Ureter (tissue), 1 donor: ENCODE measurements around the gene ARIH1. TPM values are rescaled to one million over a fixed set of nuclear protein-coding genes. Genes with fewer than 3 reads are reported as not detected.

Experiments
- DNase-seq: peaks from one replicate; pipeline ENCODE4 v3.0.0-alpha.2; 2020; ENCODE audit warnings: low spot score
- total RNA-seq: library from RNA; stranded (reverse); gene quantifications from one replicate; pipeline ENCODE4 v1.2.4, GENCODE V29; 2023
- donor health status: DM: yes; HTN: yes; CAD: no.

ARIH1 gene
- total RNA-seq, 1 donor from 2014 or later, result 163 TPM

DNA sequence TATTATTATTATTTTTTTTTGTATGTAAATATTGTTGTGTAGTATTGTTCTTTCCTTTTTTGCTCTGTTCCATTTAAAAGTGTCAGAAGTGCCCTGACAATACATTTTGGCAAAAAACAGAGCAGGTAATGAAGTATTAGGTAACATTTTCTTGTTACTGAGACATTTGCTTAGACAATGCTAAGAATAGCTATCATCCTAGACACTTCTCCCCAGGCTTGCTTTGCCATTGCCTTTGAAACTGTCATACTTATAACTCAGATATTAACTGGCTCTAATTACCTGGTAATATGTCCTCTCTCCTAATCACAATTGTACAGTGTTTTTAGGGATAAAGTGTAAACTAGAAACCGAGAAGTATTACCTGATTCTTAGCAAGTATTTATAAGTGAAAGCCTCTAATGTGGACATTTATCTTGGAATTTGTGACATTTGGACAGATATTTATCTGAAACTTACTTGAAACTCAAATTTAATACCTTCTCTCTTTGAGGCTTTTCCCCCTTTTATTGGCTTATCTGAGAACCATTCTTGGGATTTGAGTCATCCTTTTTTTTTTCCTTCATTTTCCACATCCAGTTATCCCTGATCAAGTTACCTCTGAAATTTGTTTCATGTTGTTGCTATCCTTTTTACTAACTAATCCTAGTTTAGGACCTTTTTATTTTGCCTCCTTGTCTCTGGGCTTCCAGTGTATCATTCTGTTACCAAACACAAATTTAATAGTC, 13.1 kb downstream of the ARIH1 start:
- no peak for DNase-seq

DNA sequence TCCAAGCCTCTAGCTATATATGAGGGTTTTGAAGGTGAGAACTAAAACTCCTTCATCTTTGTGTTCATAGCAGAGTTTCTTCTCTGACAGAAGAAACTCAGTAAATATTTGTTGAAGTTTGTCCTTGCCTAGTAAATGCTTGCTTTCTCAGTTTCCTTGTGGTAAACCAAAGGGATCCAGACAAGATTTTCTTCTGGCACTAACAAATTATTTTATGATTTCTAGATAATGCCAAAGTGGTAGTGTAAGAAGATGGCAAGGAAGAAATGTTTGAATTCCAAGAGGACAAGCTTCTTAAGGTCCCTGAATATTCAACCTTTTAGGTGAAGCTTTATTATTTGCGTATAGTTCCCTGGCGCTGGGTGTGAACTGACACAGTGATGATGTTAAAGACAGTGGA, 14.4 kb downstream of the ARIH1 start:
- DNase-seq, result no peak

DNA sequence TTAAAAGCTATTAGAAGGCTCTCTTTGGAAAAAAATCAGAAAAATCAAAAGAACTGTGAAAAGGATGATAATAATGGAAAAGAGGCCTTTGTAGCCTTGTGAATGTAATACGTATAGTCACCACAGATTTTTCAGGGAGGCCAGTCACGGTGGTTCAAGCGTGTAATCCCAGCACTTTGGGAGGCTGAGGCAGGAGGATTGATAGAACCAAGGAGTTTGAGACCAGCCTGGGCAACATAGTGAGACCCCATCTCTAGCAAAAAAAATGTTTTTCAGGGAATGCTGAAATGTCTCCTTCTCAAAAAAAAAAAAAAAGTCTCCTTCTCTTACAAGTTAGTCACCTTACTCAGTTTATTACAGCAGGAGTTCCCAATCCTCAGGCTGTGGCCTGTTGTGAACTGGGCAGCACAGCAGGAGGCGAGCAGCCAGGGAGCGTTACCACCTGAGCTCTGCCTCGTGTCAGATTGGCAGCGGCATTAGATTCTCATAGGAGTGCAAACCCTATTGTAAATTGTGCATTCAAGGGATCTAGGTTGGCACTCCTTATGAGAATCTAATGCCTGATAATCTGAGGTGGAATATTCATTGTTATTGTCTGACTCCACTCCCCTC, 15.9 kb downstream of the ARIH1 start:
- DNase-seq, result no peak

DNA sequence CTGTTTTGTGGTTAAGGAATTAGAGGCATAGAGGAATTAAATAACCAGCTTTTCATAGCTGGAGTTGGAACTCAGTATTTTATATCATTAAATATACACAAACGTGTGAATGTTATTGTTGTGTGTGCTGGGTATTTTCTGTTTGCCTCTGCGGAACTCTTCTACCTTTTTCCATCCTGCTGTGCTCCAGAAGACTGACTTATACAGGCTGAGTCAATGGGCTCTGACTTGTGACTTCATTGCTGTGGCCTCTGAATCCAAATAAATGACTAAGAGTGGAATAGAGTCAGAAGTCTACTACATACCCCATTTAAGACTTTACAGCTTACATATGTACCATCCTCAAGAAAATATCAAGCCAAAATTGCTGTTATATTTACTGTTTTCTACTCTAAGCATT, 17.6 kb downstream of the ARIH1 start:
- DNase-seq, result no peak

DNA sequence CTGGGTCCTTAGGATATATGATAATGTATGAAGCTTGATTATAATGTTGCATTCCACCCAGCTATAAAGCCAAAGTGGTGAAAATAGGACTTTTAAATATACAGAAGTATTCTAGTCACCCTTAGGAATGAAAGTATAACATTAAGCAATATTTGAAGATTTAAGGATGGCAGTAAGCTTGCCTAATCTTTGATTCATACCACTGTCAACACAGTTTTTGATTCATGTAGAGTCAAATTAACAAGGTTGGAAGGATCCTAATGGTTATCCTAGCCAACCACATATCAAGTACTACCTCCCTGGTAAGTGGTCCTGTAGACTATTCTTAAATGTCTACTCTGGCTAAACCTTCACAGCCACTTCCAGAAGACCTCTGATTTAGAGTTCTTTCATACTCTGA, 18.6 kb downstream of the ARIH1 start:
- no peak for DNase-seq

DNA sequence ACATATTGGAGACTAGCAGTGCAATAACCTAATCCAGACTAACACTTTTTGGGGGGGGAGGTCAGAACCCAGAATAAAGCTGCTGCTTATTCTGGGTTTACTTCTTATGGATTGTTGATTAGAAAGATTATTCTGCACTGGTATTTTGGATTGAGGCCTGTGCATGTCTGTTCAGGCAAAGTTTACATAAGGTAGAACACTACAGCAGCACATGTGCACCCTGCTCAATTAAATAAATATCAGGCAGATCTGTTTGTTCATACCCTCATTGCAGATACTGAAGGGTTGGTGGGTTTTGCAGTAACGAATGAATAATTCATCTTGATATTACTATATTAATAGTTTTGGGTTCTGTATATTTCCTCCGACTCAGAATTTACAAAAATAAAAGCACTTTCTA, 19.1 kb downstream of the ARIH1 start:
- no peak for DNase-seq

DNA sequence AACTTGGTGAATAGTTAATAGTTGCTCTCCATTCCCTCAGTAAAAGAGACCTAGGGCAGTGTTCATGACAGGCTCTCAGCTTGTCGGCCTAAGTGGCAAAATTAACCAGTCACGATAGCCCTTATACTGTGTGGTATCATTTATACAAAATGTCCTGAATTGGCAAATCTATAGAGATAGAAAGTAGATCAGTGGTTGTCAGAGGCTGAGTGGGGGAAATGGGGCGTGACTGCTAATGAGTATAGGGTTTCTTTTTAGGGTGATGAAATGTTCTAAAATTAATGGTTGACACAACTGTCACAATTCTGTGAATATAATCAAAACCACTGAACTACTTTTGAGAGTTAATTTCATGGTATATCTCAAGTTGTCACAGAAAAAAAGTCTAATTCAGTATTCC, 20.9 kb downstream of the ARIH1 start:
- DNase-seq, result no peak

DNA sequence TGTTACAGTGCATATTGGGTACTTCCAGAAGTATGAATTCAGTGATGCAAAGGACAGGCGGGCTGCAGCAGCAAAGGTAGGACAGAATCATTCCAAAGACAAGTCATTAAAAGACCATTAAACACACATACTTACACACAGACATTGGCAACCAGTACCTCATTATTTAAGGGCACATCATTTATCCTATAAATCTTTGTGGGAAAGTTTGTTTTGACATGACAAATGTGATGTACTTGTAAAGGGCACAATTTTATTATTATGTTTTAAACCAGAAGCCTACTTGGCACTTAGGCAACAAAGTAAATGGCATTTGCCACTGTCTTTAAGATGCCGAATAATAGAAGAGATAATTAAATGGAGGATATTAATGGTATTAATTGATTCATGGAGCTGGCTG, 22.7 kb downstream of the ARIH1 start:
- DNase-seq, result no peak

DNA sequence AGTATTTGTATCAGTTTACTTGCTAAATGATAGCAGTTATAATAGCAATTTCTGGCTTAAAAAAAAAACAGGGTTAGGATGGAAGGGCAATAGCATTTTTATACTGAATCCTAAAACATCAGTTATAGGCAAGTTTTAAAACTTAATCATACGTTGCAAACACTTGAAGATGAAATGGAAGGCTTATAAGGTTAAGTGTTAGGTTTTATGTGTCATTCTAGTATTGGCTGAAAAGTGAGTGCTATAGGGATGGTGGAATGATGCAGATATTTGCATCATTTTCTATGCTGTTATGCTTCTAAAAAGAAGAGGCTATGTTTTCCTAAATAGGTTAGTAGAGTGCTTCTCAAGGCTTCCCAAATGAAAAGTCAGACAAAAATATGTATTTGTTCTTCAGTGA, 23.3 kb downstream of the ARIH1 start:
- DNase-seq, result no peak

DNA sequence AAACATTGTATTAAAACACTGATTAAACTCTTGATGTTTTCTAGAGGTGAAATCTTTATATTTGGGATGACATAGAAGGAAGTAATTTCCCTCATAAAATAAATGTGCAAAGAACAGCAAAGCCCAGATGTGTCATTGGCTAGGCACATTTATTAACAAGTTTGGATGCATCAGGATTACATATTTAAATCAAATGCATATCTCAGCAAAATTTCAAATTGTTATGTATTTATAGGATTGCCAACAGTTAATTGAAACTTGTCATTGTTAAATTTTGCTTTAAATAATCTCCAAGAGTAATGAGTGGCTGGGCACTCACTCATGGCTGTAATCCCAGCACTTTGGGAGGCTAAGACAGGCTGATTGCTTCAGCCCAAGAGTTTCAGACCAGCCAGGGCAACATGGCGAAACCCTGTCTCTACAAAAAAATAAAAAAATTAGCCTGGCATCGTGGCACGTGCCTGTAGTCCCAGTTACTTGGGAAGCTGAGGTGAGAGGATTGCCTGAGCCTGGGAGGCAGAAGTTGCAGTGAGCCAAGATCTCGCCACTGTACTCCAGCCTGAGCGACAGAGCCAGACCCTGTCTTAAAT, 28.2 kb downstream of the ARIH1 start:
- no peak for DNase-seq

DNA sequence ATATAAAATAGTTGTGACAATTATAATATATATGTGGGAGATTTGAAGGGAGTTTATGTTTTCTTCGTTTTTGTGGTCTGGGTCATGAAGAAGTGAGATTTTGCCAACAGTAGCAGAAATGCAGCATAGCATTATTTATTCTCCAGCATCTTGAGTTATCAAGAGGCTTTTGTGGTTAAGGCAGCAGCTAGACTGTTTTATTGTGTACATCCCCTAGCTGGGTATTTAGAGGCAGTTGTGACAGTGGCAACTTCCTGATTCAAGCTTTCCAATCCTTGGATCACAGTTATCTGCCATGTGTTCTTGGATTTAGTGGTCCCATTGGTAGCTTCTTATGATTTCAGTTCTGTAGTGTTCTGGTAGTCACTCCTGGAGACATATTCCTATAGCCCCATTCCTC, 29.0 kb downstream of the ARIH1 start:
- no peak for DNase-seq

DNA sequence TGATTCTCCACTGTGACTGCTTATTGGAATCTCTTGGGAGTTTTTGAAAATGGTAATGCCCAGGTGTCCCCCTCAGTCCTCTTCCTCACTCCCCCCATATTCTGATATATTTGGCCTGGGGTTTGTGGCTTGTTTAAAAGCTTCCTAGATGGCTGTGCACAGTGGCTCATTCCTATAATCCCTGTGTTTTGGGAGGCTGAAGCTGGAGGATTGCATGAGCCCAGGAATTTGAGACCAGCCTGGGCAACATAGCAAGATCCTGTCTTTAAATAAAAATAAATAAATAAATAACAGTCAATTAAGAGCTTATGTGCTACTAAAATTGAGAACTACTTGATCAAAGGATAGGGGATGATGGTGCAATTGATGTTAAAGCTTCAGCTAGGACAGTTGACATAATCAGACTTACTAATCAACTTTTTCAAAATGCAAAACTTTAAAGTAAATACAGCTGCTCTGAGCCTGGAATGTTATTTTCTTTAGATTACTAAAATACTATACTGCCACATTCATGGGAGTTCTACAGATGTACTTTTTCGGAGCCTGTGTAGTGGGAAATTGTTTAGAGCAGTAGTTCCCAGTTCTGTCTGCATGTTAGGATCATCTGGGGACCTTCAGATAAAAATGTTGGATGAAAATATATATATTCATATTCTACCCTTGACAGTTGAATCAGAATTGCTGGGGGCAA, 33.4 kb downstream of the ARIH1 start:
- no peak for DNase-seq

DNA sequence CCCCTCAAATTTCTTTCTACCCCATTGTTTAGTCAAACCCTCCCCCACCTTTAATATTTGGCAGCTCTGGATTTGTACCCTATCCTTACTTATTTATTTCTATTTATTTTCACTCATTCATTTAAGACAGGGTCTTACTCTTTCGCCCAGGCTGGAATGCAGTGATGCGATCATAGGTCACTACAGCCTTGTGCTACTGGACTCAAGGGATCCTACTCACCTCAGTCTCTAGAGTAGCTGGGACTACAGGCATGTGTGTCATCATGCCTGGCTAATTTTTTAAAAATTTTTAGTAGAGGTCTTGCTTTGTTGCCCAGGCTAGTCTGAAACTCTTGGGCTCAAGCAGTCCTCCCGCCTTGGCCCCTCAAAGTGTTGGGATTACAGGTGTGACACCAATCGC, 35.4 kb downstream of the ARIH1 start:
- no peak for DNase-seq

DNA sequence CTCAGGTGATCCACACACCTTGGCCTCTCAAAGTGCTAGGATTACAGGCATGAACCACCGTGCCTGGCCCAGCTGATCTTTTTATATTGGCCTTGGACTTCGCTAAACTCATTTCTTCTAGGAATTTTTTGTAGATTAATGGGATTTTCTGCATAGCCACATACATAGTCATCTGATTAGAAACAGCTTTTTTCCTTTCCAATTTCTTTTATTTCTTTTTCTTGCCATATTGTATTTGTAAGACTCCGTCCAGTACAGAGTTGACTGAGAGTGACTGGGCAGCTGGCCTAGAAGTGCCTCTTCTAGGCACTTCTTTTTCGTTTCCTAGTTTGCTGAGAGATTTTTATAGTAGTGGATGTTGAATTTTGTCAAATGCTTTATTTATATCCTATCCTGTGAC, 37.4 kb downstream of the ARIH1 start:
- no peak for DNase-seq

DNA sequence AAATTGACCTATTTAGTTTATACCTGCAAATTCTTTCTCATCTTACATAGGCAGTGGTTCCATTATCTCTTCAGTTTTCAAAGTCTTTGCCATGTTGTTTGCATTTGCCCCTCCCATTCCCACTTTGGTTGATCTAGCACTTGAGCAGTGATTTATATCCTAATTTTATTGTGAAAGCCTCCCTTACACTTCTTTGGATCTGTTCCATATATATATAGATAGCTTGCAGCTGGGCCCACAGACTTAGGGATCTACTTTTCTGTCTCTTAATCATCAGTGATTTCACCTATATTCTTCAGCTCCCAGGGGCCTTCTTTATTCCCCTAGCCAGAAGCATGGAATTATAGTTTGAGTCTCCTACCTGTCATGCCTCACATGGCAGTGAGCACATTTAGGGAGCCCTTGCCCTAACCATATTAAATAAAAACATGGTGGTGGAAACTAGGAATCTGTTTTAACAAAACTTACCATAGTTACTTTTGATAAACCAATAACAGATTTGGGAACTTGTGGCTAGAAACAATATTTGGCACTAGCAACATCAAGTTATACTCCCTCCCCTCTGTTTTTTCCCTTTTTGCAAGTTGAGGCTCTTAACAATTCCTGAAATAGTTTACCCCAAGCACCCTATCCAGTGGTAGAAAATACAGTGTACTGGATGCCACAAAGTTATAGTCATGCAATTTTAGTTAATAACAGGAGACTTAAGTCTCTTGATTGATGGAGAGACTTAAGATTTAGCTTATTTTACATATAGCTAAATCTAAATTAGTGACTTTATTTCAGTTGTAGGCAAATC, 41.7 kb downstream of the ARIH1 start:
- DNase-seq, result no peak

DNA sequence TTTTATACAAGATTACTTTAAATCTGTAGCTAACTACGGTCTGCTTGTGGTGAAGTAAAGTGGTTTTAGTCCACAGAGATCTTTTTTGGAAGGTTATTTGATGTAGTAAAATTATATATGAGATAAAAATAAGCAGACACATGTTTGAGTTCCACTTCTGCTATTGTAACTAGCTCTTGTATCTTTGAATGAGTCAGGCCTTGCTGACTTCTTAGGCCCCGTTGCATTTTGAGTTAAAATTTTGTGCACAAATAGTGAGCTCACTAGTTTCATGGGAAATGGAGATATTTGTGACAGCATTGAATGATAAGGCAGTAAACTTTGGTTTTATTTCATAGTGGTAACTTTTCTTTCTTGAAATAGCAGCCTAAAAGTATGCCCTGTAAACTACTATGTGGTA, 42.6 kb downstream of the ARIH1 start:
- no peak for DNase-seq

DNA sequence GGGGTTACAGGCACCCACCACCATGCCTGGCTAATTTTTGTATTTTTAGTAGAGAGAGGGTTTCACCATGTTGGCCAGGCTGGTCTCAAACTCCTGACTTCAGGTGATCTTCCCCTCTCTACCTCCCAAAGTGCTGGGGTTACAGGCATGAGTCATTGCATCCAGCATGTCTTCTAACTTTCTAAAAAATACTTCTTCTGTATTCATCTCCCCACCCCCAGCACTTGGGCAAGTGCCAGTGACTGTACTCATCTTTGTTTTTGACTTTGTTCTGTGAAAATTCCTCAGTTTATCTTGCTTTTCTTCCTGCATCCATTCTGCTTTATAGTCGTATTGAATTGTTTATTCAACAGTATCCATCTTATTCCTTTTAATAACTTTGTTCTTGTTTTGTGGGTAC, 47.6 kb downstream of the ARIH1 start:
- no peak for DNase-seq

DNA sequence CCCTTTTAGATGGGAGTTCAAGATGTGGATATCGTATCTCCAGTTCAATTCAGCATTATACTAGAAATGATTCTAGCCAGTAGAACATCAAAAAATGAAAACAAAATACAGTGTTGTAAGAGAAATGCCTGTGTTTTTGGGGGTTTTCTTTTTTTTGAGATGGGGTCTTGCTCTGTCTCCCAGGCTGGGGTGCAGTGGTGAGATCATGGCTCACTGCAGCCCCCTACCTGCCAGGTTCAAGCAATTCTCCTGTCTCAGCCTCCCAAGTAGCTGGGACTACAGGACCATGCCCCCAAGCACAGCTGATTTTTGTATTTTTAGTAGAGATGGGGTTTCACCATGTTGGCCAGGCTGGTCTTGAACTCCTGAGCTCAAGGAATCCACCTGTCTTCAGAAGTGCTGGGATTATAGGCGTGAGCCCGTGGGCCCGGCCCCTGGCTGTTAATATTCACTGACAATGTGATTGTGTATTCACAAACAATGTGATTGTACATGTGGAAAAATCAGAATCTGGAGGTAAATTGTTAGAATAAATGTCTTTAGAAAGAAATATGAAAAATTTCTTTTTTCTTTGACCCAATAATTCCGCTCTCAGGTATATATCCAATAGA, 59.0 kb downstream of the ARIH1 start:
- no peak for DNase-seq

DNA sequence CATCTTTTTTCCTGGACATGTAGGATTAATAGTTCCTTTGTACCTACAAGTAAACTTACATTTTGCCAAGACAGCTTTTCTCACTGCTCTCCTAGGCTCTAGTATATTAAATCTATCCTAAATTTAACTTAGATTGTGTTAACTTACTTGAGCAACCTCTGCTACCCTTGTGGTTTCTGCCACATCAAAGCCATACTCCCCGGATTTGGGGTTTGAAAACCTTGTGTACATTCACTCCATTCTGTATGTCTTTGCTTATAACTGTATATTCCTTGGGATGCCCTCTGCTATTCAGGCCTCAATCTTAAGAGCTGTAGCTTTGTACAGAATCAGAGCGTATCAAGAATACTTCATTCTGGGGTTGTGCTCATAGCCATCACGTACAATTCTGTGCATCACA, 60.4 kb downstream of the ARIH1 start:
- DNase-seq, result no peak

DNA sequence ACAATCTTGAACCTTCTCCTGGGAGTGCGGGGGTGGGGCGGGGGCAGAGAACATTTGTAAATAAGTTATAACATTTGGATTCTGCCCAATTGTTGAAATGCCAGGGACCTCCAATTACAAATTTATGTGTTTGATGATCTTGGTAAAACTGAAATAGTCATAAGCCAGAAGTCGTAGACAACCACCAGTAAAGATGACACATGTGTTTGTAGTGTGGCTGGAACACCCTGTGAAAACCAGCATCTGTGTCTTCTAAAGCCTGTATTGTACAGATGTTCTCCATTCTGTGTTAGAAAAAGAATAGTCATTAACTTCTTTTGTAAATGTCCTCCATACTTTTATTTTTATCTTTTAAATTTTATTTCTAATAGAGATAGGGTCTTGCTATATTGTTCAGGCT, 61.8 kb downstream of the ARIH1 start:
- no peak for DNase-seq

DNA sequence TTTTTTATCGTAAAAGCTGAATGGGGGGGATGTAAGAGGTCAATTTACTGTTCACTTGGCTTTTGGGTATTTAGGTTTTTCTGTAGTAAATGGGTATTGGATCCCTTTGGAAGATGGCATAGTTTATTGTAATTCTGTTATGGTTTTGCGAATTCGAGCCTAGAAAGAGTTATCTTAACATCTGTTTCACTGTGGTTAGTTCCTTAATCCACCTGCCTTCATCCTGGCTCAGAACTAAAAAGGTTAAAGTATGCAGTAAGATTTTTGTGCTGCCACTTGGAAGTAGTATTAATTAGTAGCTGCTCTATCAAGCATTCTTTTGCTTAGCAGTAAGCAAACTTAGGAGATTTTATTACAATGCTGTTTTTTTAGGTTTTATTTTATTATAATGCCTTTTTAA, 62.4 kb downstream of the ARIH1 start:
- no peak for DNase-seq

DNA sequence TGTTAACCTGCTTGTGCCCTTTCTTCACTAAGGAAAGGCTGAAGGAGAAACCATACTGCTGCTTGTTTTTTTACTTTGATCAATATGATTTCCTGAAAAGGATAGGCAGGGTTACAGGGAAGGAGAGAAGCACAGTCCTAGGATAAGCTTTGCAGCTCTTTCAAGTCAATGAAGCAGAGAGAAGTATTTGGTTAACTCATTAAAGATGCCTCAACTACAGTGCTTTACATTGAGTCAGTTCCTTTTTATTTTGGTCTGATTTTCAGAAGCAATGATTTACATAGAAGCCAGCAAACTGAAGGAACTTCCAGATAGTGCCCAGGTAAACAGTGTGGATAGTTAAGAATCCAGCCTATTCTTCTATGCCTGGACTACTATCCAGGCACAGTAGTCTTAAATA, 64.8 kb downstream of the ARIH1 start:
- DNase-seq, result no peak
